ENCODE data around the gene CITED4.

The CITED4 gene

GRCh38 chr1:40876891-40877290 lies 14.7 kb upstream of the CITED4 start:
- TF ChIP-seq FOXM1 (IDR thresholded peaks at IDR 0.05; ENCODE audit: borderline replicate concordance, low read depth) (no peak), TEAD4 (IDR thresholded peaks at IDR 0.05) (no peak), TAF1 (IDR thresholded peaks at IDR 0.05; ENCODE audit: low read depth) (no peak), TCF12 (IDR thresholded peaks at IDR 0.05; ENCODE audit: low read depth) (no peak), RAD21 (IDR thresholded peaks at IDR 0.05; ENCODE audit: low read depth) (no peak), MAX (IDR thresholded peaks at IDR 0.05) (no peak), CEBPB (IDR thresholded peaks at IDR 0.05) (no peak), CREB1 (IDR thresholded peaks at IDR 0.05; ENCODE audit: low read depth) (no peak), YY1 (IDR thresholded peaks at IDR 0.05; ENCODE audit: low read depth) (no peak), EGR1 (IDR thresholded peaks at IDR 0.05) (no peak), EP300 (IDR thresholded peaks at IDR 0.05; ENCODE audit: borderline replicate concordance) (no peak), NFIC (IDR thresholded peaks at IDR 0.05) (no peak), ZBTB7A (IDR thresholded peaks at IDR 0.05; ENCODE audit: low read depth) (no peak)
- TF ChIP-seq, protein P1, sequence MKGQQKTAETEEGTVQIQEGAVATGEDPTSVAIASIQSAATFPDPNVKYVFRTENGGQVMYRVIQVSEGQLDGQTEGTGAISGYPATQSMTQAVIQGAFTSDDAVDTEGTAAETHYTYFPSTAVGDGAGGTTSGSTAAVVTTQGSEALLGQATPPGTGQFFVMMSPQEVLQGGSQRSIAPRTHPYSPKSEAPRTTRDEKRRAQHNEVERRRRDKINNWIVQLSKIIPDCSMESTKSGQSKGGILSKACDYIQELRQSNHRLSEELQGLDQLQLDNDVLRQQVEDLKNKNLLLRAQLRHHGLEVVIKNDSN (IDR thresholded peaks at IDR 0.05): no peak
- TF ChIP-seq, protein P2, sequence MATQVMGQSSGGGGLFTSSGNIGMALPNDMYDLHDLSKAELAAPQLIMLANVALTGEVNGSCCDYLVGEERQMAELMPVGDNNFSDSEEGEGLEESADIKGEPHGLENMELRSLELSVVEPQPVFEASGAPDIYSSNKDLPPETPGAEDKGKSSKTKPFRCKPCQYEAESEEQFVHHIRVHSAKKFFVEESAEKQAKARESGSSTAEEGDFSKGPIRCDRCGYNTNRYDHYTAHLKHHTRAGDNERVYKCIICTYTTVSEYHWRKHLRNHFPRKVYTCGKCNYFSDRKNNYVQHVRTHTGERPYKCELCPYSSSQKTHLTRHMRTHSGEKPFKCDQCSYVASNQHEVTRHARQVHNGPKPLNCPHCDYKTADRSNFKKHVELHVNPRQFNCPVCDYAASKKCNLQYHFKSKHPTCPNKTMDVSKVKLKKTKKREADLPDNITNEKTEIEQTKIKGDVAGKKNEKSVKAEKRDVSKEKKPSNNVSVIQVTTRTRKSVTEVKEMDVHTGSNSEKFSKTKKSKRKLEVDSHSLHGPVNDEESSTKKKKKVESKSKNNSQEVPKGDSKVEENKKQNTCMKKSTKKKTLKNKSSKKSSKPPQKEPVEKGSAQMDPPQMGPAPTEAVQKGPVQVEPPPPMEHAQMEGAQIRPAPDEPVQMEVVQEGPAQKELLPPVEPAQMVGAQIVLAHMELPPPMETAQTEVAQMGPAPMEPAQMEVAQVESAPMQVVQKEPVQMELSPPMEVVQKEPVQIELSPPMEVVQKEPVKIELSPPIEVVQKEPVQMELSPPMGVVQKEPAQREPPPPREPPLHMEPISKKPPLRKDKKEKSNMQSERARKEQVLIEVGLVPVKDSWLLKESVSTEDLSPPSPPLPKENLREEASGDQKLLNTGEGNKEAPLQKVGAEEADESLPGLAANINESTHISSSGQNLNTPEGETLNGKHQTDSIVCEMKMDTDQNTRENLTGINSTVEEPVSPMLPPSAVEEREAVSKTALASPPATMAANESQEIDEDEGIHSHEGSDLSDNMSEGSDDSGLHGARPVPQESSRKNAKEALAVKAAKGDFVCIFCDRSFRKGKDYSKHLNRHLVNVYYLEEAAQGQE (IDR thresholded peaks at IDR 0.05; ENCODE audit: low read depth): no peak

DNA sequence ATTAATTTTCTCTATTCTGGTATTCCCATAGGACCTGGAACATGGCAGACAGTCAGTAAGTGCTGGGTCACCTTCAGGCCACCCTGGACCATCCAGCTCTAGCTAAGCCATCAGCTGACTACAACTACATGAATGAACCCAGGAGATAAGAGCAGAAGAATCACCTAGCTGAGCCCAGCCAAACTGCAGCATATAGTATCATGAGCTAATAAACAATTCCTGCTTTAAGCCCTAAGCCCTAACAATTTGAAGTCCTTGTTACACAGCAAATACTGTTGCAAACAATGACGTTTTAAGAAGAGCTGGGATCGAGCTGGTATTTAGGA lies 14.2 kb upstream of the CITED4 start:
- TF ChIP-seq ZBTB7A (IDR thresholded peaks at IDR 0.05; ENCODE audit: low read depth) (no peak), EP300 (IDR thresholded peaks at IDR 0.05; ENCODE audit: borderline replicate concordance) (no peak), MAX (IDR thresholded peaks at IDR 0.05) (no peak), CREB1 (IDR thresholded peaks at IDR 0.05; ENCODE audit: low read depth) (no peak), NFIC (IDR thresholded peaks at IDR 0.05) (no peak), TAF1 (IDR thresholded peaks at IDR 0.05; ENCODE audit: low read depth) (no peak), CEBPB (IDR thresholded peaks at IDR 0.05) (no peak), TEAD4 (IDR thresholded peaks at IDR 0.05) (no peak), RAD21 (IDR thresholded peaks at IDR 0.05; ENCODE audit: low read depth) (no peak), TCF12 (IDR thresholded peaks at IDR 0.05; ENCODE audit: low read depth) (no peak)
- TF ChIP-seq, protein P1 (IDR thresholded peaks at IDR 0.05): no peak
- TF ChIP-seq, protein P2 (IDR thresholded peaks at IDR 0.05; ENCODE audit: low read depth): no peak

- TF ChIP-seq RAD21 (IDR thresholded peaks at IDR 0.05; ENCODE audit: low read depth) (no peak), MAX (IDR thresholded peaks at IDR 0.05) (no peak), YY1 (IDR thresholded peaks at IDR 0.05; ENCODE audit: low read depth) (no peak), NFIC (IDR thresholded peaks at IDR 0.05) (no peak), TCF12 (IDR thresholded peaks at IDR 0.05; ENCODE audit: low read depth) (no peak)
- TF ChIP-seq, protein P1 (IDR thresholded peaks at IDR 0.05): no peak
These were observed 11.8 kb upstream of the CITED4 start for GRCh38 chr1:40873863-40874472.

DNA sequence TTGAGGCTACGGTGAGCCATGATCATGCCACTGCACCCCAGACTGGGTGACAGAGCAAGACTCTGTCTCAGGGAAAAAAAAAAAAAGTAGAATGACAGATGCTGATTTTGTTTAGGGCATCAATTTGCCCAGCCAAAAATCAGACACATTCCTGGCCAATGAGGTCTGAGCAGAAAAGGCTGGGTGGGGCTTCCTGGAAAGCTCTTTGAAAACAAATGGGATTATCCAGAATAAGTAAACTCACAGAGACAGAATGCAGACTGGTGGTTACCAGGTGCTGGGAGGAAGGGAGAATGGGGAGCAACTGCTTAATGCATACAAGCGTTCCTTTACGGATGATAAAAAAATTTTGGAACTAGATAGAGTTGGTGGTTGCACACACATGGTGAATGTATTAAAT lies 10.1 kb upstream of the CITED4 start:
- no peak for TF ChIP-seq TCF12 (IDR thresholded peaks at IDR 0.05; ENCODE audit: low read depth)
- no peak for TF ChIP-seq TEAD4 (IDR thresholded peaks at IDR 0.05)
- no peak for TF ChIP-seq MAX (IDR thresholded peaks at IDR 0.05)
- no peak for TF ChIP-seq CEBPB (IDR thresholded peaks at IDR 0.05)
- TF ChIP-seq, protein P2 (IDR thresholded peaks at IDR 0.05; ENCODE audit: low read depth): no peak
- TF ChIP-seq YY1 (IDR thresholded peaks at IDR 0.05; ENCODE audit: low read depth): no peak

All from Ishikawa (cell line).